A673 (cell line): ENCODE data around the gene CMPK2. TPM values are rescaled to one million over a fixed set of nuclear protein-coding genes. Genes with fewer than 3 reads are reported as not detected.

ENCODE experiments used
- BruUV-seq: library from RNA; stranded (reverse); fragments of 400-500 nt; replicated peaks from 2 replicates; lab custom pipeline; 2021; lab: Mats Ljungman, UMichigan
- CTCF ChIA-PET: fragments of 300-600 bp; sonication (Branson Sonifier 250); formaldehyde crosslinking; loops from one replicate; lab custom pipeline; 2022; ENCODE audit warnings: antibody characterized with exemption; lab: Charles Lee
- POLR2A ChIA-PET: fragments of 300-600 bp; sonication (Branson Sonifier 250); formaldehyde crosslinking; loops from one replicate; lab custom pipeline; 2022; ENCODE audit warnings: antibody characterized with exemption; ENCODE audit not compliant: low non-redundant PET; lab: Charles Lee
- DNase-seq: peaks from one replicate; pipeline ENCODE4 v3.0.0-alpha.2; 2015; ENCODE audit warnings: low spot score
- H3K27ac ChIP-seq: fragments of 200-600 bp; sonication (generic); 2 replicates; pipeline ENCODE4 v1.5.1; 2016; ENCODE audit warnings: mixed run types, low read depth, mild to moderate bottlenecking, mixed read lengths, antibody characterized with exemption, low read length; ENCODE audit not compliant: poor library complexity, severe bottlenecking
- H3K27me3 ChIP-seq: fragments of 200-600 bp; sonication (generic); replicated peaks from 2 replicates; pipeline ENCODE4 v1.6.1; 2017; ENCODE audit warnings: mixed run types, low read depth, mild to moderate bottlenecking, mixed read lengths, antibody characterized with exemption, low read length; ENCODE audit not compliant: insufficient read depth, poor library complexity
- H3K36me3 ChIP-seq: fragments of 200-600 bp; sonication (generic); 2 replicates; pipeline ENCODE4 v1.6.1; 2016; ENCODE audit warnings: mixed run types, mild to moderate bottlenecking, mixed read lengths, antibody characterized with exemption, low read length; ENCODE audit not compliant: insufficient read depth, poor library complexity, severe bottlenecking
- H3K4me1 ChIP-seq: fragments of 200-600 bp; sonication (generic); 2 replicates; pipeline ENCODE4 v1.6.1; 2017; ENCODE audit warnings: mixed run types, mild to moderate bottlenecking, mixed read lengths, antibody characterized with exemption, low read length; ENCODE audit not compliant: insufficient read depth, poor library complexity, severe bottlenecking
- H3K4me3 ChIP-seq: fragments of 200-600 bp; sonication (generic); 2 replicates; pipeline ENCODE4 v1.5.1; 2016; ENCODE audit warnings: low read depth, mixed run types, mild to moderate bottlenecking, mixed read lengths, low read length; ENCODE audit not compliant: poor library complexity, severe bottlenecking
- H3K9me3 ChIP-seq: fragments of 200-600 bp; sonication (generic); 2 replicates; pipeline ENCODE4 v1.6.1; 2016; ENCODE audit warnings: mixed run types, low read depth, mild to moderate bottlenecking, mixed read lengths, antibody characterized with exemption, low read length; ENCODE audit not compliant: poor library complexity, severe bottlenecking
- CTCF ChIP-seq: fragments of 300-800, 200-600 bp; sonication (generic); conservative IDR thresholded peaks from 2 replicates; pipeline ENCODE4 v1.5.1; 2017; ENCODE audit warnings: low read depth, mild to moderate bottlenecking, antibody characterized with exemption, low read length, moderate library complexity, mixed read lengths
- EZH2 ChIP-seq: fragments of 200-600 bp; sonication (generic); IDR thresholded peaks from 2 replicates; pipeline ENCODE4 v1.6.1; 2017; ENCODE audit warnings: borderline replicate concordance, low read depth, mild to moderate bottlenecking, mixed read lengths, antibody characterized with exemption, low read length; ENCODE audit not compliant: poor library complexity, severe bottlenecking
- intact Hi-C: fragments of 100-400 bp; cut with micrococcal nuclease; formaldehyde crosslinking; loops from one replicate; pipeline ENCODE4 v1.10.0; 2022; ENCODE audit not compliant: unreplicated experiment
- total RNA-seq: library from RNA; stranded (reverse); gene quantifications from 2 replicates; pipeline ENCODE4 v1.2.3, GENCODE V29; 2021

CMPK2 gene
- total RNA-seq, 1 experiment from 2014 or later = 4.6 TPM

GRCh38 chr2:6814869-6815268, 50.8 kb downstream of the CMPK2 start:
- Histone ChIP-seq H3K27ac (no peak overlapping the region), H3K36me3 (no peaks in the 10 kb centered on the region), H3K9me3 (no peaks in the 10 kb centered on the region), H3K4me3 (no peak overlapping the region), H3K27me3 (no peaks in the 10 kb centered on the region), H3K4me1 (no peaks in the 10 kb centered on the region)
- no peak for TF ChIP-seq CTCF
- TF ChIP-seq EZH2 = no peak
- ChIA-PET CTCF (no interaction called here), POLR2A (no interaction called here)
- no TSS peak for BruUV-seq
- DNase-seq = no peak
- intact Hi-C loops = no loop called here

GRCh38 chr2:6814312-6814711, 51.4 kb downstream of the CMPK2 start:
- DNase-seq = no peak
- Histone ChIP-seq H3K4me3 (no peak overlapping the region), H3K36me3 (no peaks in the 10 kb centered on the region), H3K4me1 (no peaks in the 10 kb centered on the region), H3K27ac (no peak overlapping the region), H3K27me3 (no peaks in the 10 kb centered on the region), H3K9me3 (no peaks in the 10 kb centered on the region)
- BruUV-seq = no TSS peak
- intact Hi-C loops = no loop called here
- POLR2A ChIA-PET = no interaction called here
- TF ChIP-seq EZH2 (no peak), CTCF (no peak)
- CTCF ChIA-PET = no interaction called here

- Histone ChIP-seq H3K27me3 (no peaks in the 10 kb centered on the region), H3K4me3 (no peak overlapping the region), H3K36me3 (no peaks in the 10 kb centered on the region), H3K4me1 (no peaks in the 10 kb centered on the region), H3K9me3 (no peaks in the 10 kb centered on the region), H3K27ac (no peak overlapping the region)
- ChIA-PET POLR2A (no interaction called here), CTCF (no interaction called here)
- BruUV-seq = no TSS peak
- intact Hi-C loops = no loop called here
- DNase-seq = no peak
- no peak for TF ChIP-seq CTCF
- no peak for TF ChIP-seq EZH2
These were observed 52.1 kb downstream of the CMPK2 start for GRCh38 chr2:6813573-6813972.
